HL-60/S4 (cell line): ENCODE results near the gene PYGL.
"Not testable (repeated sequence)": the region's sequence is repeated elsewhere in the genome, so short reads cannot be mapped to it uniquely, and the experiment has no call there.

Experiments
- in situ Hi-C: fragments of 300-500 bp; cut with MboI; formaldehyde crosslinking; loops from 2 replicates; pipeline ENCODE4 v1.14.3; 2022; ENCODE audit warnings: low sequenced_read_pairs

Gene PYGL

DNA sequence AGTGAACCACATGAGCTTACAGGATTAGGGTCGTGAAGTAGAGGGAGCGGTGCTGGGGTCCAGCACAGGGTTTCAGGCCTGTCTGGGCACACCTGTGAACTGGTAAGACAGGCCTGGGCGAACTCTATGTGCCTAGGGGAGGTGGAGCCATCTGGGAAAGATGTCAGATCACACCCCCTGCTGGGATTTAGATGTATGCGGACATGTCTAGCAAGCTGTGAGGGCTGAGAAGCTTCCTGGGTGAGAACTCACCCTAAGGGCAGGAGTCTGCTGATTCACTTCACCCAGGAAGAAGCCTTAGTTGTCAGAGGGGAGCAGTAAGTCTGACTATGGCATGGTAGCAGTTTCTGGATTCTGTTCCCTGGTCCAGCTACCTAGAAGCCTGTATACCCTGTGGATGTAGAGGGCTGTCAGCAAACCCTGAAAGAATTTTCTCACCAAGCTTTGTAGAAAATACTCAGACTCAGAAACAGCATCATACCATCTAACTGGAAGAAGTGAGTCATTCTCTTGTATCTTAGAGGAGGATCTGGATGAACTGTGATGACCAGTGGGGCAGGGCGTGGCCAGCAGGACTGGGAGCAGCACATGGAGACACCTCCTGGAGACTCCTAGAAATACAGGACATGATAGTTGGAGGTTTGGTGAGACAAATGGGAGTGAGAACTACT, 11.2 kb upstream of the PYGL start:
- in situ Hi-C loops: loop anchor here (10.0 kb wide), 1 partner anchor 269 kb away; no protein-coding TSS in a partner anchor

DNA sequence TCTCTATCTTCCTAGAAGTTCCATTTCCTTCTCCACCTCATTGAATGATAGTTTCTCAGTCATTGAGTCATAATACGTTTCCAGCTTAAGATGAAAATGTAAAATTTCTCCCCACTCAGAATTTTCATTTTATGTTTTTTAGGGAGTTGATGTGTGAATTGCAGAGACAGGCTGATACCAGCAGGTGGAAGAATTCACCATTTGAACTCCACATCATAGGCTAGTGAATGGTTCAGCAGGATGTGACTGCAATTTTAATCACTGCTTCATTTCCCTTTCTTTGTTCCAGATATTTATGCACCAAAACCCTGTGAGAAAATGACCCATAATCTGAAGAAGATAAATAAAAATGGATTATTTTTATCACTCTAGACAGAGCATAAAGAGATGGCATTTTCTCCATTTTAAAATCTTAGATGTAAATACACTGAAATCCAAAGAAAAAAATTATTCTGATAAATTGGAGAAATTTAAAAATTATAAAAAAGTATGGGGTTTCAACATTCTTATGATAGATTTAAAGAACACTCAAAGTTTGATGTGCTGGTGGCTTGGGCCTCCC, 10.6 kb upstream of the PYGL start:
- in situ Hi-C loops: loop anchor here (10.0 kb wide), 1 partner anchor 270 kb away; no protein-coding TSS in a partner anchor

DNA sequence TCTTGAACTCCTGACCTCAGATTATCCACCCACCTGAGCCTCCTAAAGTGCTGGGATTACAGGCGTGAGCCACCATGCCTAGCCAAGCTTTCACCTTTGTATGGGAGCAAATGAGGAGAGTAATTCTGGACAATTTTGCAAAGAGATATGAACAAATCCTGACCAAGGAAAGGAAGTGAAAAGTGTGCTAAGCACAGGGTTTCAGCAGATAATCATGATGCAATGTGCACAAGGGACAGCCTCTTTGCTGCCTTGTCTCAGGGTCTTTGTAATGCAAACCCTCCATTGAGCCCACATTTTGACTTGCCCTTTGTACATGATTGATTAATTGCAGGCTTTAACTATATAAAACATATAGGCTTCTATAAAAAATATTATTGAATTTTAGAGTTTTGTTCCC, 9.2 kb upstream of the PYGL start:
- in situ Hi-C loops: loop anchor here (10.0 kb wide), 1 partner anchor 271 kb away; no protein-coding TSS in a partner anchor

DNA sequence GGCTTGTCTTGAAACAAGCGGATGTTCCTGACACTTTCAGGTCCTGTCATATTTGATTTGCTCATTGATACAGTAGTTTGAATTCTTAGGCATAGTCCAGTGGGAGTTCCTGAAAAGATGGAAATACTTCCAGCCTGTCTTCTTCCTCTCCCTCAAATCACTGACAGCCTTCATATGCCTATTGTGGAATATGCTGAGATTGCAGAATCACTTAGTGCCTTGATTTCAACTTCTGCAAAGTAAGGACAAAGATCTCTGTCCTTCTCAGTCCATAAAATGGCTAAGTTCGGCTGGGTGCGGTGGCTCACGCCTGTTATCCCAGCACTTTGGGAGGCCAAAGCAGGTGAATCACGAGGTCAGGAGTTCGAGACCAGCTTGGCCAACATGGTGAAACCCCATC, 6.7 kb upstream of the PYGL start:
- in situ Hi-C loops: loop anchor here (10.0 kb wide), 1 partner anchor 274 kb away; no protein-coding TSS in a partner anchor

DNA sequence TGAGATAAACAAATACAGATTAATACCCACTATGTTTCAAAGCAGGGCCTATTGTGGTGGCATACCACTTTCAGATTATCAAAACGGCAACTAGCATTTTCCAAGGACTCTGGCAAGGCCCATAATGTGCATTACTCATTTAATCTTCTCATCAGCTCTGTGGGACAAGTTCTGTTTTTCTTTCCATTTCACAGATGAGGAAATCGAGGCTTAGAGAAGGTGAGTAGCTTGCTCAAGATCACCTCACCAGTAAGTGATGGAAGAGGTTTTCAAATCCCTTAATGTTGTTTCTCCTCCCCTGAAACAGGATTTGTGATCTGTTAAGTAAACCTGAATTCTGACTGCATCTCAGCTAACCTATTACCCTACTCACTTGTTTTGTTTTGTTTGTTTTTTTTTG, 3.9 kb upstream of the PYGL start:
- in situ Hi-C loops: no loop called here

DNA sequence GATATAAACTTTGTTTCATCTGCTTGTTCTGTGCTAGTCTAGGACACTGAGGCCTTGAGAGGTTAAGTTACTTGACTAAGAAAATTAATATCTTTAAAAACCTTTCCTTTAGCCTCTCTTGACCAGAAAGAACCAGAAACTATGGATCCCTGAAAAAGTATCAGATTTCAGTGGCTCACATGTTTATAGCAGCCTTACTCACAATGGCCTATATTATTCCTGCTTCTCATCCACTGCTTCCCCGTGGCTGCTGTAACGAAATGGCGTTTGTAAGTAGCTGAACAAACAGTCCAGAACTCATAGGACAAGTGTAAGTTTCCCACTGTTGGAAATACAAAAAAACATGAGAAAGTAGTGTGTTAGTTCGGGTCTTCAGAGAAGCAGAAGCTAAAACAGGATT, 3.2 kb upstream of the PYGL start:
- in situ Hi-C loops: no loop called here

DNA sequence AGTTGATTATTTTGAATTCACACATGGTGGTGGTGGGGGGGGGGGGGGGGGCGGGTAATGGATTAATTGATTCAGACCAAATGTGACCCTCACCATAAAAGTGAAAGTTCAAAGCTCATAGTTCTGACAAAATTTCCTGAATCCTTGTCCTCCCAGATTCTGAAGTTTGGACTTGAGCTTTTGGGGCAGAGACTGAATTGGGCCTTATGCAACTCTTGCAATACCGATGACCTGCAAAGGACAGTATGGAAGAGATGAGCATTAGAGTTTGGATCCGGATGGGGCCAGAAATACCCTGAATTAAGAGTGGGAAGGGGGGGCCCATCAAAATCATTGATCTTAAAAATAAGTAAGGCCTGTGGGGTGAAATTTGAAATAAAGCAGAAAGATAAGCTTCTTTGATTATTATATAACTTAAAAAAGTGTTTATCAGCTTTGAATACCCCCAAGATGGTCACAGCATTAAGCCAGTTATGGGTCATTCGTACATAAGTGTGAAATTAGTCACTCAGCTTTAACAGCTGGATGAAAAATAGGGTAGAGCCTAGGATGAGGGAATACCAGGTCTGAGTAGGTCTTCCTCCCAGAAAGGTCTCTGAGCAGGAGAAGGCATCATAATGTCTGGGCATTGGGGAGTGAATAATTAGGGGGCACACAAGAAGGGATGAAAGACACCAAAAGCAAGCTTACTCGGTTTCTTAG, 2.1 kb upstream of the PYGL start:
- in situ Hi-C loops: no loop called here

DNA sequence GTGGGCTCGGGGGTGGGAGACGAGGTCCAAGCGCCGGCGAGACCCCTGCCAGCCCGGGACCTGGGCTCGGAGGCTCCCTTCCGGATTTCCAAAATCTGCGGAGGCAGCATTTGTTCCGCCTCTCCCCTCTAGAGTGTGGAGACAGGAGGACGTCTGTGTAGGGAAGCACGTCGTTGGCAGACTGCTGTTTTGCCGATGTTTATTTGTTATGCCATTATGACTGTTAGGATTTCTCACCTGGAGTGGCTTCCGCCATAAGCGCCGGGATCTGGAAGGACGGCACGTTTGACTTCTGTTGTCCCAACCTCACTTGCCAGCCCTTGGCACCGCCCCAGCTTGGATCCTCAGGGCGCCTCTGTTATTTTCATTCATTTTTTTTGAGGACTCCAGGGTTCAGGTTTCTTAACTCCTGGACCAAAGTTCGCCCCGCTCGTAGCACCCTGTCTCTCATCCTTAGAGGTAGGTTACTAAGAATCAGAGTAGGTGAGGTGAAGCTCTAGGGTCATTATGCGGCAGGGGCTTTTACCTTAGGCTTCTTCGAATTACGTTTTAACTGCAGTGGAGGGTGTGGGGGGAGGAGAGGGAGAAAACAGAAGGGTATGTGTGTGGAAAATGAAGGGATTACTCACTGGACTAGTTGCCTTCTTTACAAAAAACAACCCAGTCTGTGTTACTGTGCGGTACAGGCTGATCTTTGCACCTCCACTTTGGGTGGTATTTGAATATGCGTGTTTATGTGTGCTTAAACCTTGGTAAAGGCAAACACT, 547 bp upstream of the PYGL start:
- in situ Hi-C loops: no loop called here

DNA sequence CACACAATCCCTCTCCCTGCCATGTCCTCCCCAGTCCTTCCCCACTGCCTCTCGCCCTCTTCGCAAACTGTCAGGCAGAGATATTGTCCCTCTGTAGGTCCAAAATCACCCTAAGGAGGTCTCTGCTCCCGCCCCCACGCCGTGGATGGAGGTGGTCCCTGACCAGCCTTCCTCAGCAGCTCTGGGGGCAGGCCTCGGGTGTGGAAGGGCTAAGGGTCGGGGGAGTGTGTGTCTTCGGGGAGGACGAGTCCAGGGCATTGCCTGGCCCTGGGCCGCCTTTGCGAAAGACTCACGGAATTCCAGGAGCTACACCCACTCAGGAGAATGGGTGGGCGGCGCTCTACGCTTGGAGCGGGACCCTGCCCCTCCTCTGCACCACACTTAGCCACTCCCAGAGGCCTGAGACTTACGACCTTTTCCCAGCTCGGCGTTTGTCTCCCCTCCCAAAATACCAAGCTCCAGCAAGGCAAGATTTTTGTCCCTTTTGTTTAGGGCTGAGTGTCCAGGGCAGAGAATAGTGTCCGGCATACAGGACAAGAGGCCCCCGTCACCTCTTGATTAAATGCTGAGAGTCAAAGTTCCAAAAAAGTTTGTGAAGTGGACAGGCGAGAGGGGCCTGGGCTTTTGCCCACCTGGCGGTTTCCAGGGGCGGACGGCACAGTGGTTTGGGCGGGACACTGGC, 881 bp downstream of the PYGL start:
- in situ Hi-C loops: no loop called here

DNA sequence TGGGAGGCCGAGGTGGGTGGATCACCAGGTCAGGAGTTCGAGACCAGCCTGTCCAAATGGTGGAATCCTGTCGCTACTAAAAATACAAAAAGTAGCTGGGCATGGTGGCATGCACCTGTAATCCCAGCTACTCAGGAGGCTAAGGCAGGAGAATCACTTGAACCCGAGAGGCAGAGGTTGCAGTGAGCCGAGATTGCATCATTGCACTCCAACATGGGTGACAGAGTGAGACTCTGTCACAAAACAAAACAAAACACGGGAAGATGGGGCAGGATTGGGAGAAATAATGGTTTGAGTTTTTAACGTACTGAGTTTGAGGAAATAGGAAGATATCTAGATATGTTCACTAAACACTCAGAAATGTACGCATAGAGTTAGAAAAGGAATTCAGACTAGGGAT, 2.6 kb downstream of the PYGL start:
- in situ Hi-C loops: not testable (repeated sequence)

DNA sequence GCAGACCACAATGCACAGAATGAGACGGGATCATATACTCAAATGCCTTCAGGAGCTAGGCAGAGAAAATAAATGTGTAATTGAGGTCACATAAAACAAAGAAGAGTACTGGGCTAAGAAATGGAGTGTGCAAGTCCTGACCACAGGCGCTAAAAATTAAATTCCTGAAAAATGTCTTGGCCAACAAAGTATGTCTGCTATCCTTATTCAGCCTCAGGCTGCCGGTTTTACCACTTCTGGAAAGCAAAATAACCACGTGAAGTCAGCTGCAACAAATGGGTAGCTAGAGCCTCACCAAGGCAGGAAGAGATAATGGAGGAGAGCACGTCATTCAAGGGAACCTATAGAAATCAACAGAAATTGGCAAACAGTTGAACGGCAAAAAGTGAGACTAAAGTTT, 3.1 kb downstream of the PYGL start:
- in situ Hi-C loops: no loop called here

DNA sequence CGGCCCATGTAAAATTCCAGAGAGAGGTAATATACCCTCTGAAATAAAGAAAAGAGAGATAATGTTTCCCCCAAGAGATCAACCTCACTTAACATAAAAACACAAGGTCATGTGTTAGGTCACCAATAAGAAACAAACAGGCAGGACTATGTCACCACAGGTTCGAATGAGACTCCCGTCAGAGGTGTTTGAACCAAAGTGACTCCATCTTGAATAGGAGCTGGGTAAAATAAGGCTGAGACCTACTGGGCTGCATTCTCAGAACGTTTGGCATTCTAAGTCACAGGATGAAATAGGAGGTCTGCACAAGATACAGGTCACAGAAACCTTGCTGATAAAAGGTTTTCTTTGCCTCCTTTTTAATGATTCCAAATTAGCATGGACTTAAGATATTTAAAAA, 6.5 kb downstream of the PYGL start:
- in situ Hi-C loops: no loop called here

DNA sequence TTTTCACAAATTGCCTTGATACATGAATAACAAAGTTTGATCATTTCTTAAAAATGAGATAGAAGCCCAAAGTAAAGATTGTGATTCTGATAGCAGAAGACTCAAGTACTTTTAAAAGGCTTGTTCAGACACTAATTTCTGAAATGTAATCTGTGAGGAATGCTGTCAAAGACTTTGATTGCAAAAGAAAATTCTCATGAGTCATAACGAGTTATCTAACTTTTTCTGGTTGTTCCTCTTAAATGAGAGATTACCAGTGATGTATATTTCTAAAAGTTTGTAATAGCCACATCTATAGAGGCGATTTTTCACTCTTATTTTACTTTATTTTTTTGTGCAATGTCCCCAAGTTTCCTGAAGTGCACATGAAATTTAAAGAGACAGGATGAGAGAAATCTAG, 7.0 kb downstream of the PYGL start:
- in situ Hi-C loops: no loop called here

DNA sequence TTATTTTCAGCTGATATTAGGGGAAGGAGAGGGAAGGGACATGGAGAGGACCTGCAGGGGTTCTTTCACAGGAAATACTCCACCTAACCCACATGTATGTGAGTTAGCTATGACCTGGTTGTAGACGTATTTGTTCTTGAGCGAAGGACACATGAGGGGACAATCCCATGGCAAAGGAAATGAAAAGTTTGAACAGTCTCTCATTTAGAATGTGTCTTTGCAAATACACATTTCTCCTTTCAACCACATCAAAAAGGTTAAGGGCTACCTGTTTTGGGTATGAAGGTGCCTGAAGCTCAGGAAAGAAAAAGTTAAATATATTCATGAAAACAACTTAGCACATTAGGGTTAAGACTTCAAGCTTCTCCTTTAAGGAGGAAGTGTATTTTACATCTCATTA, 7.4 kb downstream of the PYGL start:
- in situ Hi-C loops: no loop called here

DNA sequence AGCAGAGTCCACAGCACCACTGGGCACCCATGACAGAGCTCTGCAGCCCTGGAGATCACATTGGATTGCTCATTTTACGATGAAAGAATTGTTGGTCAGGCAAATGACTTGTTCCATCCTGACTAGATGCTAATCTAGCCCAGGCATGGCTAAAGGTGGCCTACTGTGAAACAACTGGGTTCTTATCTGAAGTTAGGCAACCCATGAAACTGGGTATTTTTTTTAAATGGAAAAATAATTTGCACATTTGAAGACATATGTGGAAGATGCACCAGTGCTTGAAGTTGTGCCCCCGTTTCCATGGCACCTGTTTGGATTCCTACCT, 8.3 kb downstream of the PYGL start:
- in situ Hi-C loops: no loop called here

DNA sequence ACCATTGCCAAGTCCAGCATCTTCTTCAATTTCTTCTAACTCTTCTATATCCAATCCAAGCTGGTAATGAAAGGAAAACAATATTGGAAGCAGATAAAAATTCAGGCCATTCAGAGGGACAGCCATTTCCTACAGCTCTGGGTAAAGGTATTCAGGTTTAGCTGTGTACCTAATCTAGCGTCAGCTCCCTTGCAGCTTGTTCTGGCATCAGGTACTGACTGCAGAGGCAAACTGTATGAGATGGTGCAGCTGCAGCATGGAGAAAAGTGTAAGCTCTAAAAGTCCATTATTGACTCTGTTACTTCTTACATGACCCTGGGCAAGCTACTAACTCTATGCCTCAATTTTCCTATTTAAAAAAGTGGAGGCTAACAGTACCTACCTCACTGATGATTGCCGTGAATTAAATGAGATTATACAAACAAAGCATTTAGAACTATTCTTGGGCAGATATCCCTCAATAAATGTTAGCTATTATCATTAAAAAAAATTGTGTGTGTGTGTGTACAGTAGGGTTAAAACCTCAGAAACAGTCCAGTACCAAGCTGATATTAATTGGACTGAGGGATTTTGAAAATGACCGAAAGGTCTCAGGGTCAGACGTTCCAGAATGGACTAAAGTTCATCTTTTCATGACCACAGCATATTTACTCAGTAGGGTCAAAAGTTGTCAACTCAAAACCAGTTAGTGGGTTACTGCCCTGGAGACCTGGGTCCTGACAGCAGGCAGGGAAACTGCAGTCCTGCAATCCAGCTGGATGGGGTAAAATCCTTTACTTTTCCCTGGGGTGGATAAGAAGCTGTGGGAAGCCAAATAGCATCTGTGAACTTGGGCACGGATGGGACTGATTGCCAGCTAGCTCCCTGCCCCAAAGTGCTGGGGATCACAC, 8.9 kb downstream of the PYGL start:
- in situ Hi-C loops: no loop called here

DNA sequence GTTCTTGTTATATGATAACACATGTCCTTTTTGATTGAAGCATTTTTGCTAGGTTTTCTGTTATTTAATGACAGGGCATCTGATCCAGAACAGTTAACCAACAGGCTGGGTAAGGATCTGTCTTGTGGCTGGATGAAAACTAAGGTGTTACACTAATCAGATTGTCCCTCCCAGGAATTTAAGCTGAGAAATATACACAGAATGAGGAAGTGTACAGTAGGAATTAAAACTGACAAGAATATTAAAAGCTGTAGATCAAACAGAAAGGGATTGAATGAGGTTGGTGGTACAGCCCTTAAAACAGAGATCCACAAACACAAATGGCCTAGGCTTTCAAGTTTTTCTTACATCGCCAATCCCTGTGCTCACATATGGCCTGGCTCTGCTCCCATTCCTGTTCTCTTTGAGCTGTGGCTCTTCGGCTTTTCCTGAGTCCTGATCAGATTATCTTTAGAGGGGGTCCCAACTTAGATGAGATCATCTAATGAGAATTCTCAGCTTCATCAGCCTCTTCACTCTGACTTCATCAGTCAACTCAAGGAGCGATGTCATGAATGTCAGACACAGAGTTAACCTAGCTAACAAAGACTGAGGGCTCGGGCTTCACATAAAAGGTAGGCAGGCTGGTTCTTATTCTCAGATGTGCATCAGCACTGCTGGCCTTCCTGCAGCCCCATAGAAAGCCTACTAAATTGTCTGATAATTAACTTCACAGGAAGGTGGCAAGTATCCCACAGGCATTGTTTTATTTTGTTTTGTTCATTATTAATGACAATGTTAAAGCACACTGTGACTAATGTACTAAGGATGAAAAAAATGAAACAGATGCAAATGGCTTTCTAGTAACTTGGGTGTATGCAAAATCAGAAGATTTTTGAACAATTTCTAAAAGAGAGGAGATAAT, 11.4 kb downstream of the PYGL start:
- in situ Hi-C loops: no loop called here

DNA sequence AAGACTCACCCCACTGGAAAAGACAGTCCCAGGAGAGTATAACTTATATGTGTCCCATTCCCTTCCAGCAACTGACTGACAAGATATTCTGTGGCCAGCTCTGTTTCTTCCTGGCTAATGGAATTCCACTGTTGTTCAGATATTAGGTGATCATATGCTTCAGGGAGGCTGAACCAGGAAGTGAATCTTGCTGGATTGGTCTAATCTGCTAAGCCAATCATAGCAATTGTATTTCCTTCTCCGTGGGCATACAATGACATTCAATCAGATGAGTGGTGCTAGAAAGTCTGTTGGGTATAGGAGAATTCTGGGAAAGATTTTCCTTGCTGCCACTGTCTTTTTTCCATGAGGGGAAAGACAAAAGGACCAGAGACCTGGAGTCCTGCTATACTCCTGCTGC, 12.1 kb downstream of the PYGL start:
- in situ Hi-C loops: no loop called here

DNA sequence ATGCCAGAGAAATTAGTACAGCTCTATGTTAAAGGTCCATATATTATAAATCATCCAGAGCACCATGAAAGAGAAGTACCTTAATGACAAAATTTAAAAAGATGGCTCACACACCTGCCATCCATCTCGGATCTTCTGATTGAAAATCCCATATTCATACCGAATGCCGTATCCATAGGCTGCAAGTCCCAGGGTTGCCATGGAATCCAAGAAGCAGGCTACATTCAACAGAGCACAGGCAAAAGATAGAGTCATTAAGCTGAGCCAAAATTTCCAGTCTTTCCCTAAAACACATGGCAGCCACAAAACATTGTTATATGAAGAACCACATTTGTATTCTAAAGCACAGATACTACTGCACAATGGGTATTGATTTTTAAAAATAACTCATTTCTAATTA, 12.7 kb downstream of the PYGL start:
- in situ Hi-C loops: no loop called here
